8988T (cell line): ENCODE data around the gene GALR2.
"Not testable (repeated sequence)": the region's sequence is repeated elsewhere in the genome, so short reads cannot be mapped to it uniquely, and the experiment has no call there.

Experiments
- DNase-seq: peaks from one replicate; pipeline ENCODE4 v3.0.0; 2011

GALR2 gene

DNA sequence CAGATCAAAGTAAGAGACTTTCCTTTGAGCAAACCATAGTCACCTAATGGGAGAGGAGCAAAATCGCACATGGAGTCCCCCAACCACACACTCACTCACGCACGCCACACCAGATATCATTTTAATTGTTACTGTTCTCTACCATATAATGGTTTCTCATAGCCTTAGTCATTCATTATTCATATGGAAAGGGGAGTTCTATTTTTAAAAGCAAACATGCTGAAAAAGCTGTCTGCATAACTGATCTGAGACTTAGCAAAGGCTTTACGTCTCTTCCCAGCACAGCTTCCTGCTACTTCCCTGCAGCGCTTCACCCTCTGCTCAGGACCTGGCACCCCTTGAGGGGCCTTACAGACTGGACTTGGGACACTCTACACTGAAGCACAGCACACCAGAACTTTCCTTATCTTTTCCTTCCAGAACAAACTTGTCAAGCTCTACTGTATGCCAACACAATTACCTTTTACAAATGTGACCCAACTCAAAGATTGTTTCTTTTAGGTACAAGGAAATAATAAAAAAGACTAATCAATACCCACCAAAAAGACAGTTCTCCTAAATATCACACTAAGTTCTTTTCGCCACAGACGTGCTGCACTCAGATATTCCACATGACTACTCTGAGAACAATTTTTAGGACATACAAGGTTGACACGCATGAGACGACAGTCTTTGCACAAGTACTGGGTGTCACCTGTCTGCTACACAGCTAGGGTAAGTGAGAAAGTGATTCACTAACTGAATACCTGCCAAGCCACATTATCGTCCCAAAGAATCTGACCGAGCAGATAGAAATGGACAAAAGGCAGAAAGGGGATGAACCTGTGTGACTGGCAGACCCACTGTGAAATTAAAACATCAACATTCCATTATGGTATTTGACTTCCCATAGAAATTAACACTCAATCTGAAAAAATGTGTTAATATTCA lies 23.8 kb upstream of the GALR2 start:
- no peak for DNase-seq

DNA sequence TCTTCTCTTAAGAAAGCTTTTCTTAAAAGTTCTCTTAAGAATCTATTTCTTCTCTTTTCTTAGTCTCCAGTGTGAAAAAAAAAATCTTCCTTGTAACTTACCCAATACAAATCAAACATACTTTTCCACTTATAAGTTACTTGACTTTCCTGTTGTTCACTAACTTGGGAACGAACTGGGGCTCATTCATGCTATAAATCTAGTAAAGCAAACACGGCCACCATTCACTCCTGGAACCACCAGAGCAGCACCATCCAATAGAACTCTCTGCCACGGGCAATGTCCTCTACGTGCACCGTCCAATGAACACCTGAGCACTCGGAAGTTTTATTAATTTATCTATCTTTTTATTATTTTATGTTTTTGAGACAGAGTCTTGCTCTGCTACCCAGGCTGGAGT lies 23.0 kb upstream of the GALR2 start:
- DNase-seq, result no peak

DNA sequence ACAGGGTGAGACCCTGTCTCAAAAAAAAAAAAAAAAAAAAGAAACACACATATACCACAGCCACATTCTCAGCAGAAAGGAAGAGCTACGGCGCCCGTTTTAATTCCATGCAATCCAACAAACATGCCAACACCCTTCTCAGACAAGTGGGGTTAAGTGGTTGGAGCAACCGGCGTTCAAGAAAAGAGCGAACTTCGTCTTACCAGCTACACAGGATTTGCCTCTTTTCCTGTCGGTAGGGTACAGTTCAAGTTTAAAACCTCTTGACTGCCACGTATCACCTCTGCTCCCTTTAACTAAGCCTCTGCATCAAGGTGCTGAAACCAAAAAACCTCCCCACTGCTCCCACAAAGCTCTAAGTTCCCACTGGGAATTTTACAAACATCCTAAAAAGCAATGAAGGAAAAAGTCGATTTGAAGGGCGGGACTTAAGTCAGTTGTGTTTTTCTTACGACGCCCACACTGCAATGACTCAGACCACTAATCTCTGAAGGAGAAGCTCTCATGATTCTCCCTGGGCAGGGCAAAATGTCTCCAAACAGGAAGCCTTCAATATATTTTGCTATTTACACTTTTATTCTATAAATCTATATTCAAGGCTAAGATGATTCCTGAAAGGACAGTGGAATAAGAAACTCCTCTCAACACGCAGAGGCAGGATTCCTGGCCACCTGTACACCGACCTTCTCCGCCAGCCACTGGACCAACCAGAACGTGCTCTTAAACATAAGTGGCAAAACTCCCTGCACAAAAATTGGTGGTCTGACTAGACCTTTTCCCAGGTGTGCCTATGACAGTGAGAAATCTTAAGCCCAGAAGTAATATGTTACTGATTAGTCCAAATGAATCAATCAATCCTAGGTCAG lies 21.1 kb upstream of the GALR2 start:
- DNase-seq, result no peak

DNA sequence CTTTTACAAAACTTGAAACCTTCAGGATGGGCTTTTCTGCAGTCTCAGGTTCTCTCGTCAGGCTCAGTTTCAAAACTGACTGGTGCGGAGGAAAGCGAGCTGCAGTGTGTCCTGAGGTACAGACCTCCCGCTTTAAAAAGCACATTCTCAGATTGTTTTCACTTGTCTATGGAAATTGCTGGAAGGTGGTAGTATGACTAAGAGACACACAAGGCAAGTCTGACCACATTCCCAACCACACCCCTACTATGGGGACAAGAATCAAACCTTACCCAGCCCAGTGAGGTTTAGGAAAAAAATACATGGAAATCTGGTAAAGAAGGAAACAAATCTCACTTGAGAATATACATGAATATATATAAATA lies 20.5 kb upstream of the GALR2 start:
- DNase-seq, result no peak

DNA sequence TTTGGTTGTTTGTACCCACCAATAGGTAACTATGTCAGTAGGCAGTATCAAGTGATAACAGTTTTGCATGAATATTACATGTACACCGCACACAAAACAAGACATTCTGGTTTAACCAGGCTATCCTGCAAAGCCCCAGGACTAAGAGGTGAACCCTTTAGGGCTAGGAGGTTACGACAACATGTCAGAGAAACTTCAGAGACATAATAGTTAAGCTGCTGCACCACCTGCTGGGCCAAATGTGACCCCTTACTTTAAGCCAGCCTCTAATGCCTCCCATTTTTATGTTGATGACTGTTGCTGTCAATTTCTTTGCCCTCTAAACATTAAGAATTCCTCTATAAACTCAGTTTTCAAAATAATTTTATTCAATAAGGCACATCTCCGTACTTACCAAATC lies 17.7 kb upstream of the GALR2 start:
- DNase-seq, result no peak

DNA sequence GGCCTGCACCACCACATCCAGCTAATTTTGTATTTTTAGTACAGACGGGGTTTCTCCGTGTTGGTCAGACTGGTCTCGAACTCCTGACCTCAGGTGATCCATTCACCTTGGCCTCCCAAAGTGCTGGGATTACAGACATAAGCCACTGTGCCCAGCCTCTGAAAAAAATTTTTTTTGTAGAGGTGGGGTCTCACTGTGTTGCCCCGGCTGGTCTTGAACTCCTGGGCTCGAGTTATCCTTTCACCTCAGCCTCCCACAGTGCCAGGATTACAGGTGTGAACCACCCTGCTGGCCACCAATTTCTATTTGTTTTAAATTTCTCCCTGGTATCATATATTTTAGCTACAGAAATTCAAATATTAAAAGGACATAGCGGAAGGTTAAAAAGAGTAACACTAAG lies 16.3 kb upstream of the GALR2 start:
- not testable (repeated sequence) for DNase-seq

DNA sequence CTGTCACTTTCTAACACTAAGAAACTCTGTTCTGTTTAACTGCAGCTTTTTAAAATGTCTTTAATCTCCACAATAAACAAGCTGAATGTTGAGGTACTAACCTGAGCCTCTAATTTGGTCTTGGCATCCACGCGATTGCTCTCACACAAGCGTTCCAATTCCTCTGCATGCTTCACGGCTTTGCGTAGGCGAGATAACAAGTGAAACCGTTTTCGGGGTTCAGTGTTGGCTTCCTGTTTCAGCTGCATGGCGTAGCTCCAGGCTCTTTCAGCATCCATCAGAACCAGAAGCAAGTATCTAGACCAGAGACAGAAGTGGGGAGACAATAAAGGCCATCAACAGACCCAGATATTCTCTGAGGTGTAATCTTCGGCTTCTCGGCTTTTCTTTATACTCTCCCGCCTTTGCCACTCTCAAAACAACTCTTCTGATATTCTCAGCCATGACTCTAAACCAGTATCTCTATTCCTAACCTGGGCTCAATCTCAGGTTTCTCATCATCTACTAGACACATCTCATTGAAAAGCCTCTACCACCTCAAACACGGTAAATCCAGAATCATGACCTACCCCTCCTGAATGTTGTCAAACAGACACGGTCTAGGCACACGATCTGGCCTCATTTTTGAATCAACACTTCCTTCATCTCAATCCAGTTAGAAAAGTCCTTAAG lies 10.6 kb upstream of the GALR2 start:
- DNase-seq, result no peak

DNA sequence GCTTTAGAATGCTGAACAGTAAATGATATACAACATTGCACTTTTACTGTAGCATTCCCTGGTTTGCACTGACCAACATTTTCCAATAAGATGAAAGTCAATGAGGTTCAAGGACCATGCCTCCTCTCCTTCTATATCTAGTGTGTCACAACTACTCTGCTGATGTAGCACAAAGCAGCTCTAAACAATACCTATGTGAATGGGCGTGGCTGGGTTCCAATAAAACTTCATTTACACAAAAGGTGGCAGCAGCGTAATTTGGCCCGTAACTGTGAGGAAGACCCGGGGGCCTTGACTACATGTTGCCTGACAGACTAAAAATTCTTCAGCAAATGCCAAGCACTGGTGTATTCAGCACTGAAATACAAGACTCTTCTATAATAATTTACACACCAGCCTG lies 8.8 kb upstream of the GALR2 start:
- no peak for DNase-seq

DNA sequence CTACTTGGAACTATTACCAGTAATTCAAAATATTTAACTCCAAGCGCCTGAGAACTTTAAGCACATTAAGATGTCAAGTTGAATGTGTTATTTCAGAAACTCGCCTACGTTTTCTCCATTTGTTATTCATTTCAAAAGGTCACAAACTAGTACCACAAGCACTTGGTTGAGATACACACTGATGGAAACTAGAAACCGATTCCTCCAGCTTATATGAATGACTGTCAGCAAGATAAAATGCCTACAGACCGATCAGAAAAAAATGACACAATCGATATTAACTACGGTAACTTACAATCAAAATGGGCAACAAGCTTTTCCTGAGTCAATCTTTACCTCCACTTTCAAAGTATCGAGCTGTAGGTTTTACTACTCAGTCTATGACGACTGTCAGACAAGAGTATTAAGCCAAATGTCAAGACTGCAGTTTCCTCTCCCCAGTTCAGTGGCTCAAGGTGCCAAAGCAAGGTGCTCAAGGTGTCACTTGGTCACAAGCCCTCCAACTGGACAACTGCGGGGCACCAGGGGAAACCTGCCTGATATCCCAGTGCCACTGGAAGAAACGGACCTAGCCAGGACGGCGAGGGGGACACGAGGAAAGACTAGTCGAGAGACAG lies 2.9 kb upstream of the GALR2 start:
- DNase-seq, result no peak

DNA sequence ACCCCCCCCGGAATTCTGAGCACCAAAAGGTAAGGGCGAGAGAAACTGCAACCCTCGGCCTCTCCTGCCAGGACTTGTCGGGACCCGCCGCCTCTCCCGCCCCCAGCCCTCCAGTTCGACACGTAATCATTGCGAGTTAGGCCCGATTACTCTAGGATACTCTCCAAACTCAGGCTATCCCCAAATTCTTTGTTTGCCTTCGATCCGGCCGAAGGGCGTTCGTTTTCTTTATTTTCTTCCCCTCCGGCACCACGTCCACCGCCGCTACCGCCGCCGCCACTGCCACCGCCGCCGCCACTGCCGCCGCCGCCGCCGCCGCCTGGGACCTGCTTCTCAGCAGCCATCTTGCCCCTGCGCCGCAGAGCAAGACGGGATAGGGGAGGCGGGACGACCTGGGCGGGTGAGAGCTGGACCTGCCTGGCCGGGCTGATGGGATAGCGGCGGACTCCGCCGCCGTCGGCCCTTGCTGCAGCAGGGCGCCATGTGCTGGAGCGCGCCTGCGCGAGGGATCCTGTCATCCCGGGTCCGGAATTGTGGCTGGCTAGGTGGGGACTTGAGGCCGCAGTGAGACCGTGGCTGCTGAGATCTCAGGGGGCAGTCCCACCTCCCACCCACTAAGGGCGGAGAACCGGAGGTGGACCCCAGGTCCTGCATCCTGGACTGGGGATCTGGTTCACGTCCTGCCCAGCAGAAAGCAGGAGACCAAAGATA lies 2.3 kb upstream of the GALR2 start, which contains the start of gene SRP68:
Gene SRP68 (minus strand): TSS at position 370 of the 711 bp plus-strand sequence. CDS start 26 bp downstream, at position 344.
- peak; percentile 88 for DNase-seq

DNA sequence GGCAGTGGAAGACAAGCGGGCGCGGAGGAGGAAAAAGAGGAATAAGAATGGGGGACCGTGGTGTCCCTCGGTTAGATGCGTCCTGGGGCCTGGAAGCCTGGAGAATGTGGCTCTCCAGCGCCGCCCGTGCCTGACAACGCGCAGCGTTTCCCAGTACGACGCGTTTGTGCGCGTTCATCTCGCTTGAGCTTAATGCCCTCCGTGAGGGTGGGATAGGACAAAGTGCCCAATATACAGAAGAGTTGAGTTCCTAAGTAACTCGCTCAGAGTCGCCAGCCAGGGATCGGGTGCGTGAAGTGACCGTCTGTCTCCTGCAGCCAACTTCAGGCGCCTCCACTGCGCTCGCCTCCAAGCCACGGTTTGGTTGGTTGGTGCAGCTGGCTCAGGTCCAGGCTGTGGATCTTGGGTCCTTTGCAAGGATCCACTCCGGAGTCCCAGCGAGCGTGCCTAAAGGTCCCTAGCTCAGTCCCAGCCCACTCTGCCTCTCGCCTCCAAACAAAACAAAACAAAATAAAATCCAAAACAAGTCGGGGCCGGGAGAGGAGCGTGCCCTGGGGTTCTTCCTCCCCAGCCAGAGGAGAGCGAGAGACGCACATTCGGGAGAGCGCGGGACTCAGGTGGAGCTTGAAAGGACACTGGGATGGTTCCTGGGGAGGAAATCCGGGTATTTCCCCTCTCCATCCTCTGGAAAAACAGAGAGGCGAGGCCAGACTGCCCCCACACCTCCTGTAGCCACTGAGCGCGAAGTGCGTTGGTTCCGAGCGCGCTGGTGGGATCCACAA lies 974 bp downstream of the GALR2 start:
- no peak for DNase-seq

DNA sequence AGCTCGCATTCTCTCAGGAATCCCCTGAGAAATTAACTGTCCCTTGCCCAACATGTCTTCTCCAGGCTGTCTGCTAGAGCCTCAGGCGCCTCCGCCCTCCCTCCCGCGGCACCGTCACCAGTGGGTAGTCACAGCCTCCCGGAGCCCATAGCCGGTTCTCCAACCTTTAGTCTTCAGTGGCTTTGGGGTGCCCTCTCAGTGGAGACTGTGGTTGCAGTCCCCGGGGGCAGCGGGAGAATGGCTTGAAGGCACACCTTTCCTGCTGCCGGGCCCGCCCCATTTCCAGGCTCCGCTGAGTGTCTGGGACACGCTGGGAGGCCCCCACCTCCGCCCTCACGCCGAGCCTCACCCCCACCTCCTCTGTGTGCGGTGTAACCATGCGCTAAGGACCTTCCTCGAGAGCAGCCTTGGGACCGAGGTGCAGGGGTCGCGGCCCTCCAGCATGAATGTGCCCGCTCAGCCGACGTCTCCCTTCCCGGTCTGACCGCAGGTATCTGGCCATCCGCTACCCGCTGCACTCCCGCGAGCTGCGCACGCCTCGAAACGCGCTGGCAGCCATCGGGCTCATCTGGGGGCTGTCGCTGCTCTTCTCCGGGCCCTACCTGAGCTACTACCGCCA lies 1.7 kb downstream of the GALR2 start:
- no peak for DNase-seq

DNA sequence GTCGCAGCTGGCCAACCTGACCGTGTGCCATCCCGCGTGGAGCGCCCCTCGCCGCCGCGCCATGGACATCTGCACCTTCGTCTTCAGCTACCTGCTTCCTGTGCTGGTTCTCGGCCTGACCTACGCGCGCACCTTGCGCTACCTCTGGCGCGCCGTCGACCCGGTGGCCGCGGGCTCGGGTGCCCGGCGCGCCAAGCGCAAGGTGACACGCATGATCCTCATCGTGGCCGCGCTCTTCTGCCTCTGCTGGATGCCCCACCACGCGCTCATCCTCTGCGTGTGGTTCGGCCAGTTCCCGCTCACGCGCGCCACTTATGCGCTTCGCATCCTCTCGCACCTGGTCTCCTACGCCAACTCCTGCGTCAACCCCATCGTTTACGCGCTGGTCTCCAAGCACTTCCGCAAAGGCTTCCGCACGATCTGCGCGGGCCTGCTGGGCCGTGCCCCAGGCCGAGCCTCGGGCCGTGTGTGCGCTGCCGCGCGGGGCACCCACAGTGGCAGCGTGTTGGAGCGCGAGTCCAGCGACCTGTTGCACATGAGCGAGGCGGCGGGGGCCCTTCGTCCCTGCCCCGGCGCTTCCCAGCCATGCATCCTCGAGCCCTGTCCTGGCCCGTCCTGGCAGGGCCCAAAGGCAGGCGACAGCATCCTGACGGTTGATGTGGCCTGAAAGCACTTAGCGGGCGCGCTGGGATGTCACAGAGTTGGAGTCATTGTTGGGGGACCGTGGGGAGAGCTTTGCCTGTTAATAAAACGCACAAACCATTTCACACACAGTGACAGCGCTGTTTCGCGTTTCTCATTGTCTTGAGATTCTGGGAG lies 2.4 kb downstream of the GALR2 start:
- no peak for DNase-seq

DNA sequence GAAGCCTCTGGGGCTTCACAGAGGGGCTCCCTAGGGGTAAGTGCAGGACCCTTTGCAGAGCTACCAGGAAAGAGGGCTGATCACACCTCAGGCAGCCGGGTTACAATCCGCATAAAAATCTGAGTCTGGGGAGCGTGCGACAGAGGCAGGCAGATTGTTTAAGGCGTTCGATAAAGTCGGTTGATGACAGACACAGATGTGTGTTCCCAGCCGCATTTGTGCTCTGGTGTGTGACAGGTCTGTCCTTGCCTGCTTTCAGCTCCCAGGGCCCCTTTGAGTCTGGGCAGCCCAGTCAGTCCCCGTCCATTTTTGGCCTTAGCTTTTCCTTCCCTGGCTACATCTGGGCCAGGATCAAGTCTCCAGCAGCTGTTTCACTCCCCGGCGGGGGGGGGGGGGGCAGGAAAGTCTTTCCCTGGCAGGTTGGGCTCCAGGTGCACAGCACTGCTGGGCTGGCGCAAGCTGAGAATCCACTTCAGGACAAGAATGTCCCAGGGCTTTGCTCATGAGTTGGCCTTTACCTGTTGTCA lies 3.1 kb downstream of the GALR2 start:
- no peak for DNase-seq

DNA sequence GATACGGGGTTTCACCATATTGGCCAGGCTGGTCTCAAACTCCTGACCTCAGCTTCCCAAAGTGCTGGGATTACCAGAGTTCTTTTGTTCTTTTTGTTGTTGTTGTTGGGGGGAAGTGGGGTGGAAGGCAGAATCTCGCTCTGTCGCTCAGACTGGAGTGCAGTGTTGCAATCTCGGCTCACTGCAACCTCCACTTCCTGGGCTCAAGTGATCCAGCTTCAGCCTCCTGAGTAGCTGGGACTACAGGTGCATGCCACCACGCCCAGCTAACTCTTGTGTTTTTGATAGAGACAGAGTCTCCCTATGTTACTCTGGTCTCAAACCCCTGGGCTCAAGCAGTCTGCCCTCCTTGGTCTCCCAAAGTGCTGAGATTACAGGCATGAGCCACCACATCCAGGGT lies 3.8 kb downstream of the GALR2 start:
- DNase-seq, result not testable (repeated sequence)

DNA sequence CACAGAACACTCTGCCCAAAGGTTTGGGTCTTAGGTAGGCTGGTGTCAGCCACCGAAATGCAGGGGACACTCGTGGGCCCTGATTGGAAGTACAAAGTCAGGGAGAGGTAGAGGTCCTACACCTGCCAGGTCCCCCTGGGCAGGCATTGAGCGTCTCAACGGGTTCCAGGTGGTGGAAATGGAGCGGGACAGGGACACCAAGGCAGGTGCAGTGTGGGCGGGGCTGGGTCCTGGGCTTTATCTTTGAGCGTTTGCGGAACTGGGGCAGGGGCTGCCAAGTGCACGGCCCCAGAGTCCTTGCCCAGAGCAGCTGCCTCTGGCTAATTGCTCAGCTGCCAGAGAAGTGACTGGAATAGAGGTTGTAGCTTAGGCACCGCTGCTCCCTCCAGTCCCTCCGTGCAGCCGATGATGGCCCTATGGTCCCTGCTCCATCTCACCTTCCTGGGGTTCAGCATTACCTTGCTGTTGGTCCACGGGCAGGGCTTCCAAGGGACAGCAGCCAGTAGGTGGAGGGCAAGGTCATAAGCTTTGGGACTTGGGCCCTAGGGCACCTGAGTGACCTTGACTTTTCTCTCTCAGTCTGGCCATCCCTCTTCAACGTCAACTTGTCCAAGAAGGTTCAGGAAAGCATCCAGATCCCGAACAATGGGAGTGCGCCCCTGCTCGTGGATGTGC lies 4.4 kb downstream of the GALR2 start, which contains the start of gene ZACN:
Gene ZACN (plus strand): TSS at position 323 of the 675 bp plus-strand sequence. CDS start 83 bp downstream, at position 406.
- no peak for DNase-seq

DNA sequence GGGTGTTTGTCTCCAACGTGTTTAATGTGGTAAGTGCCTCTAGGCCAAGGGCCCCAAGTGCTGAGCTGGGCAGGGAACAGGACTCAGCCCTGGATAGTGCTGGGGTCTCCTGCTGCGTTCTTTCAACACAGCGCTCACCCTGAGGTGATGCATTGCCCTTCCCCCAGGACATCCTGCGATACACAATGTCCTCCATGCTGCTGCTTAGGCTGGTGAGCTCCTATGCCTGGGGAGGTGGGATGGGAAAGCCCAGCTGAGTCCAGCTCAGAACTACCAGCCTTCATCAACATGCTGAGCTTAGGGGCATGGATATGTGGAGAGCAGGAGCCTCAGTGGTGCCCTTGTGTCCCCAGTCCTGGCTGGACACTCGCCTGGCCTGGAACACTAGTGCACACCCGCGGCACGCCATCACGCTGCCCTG lies 5.0 kb downstream of the GALR2 start:
- no peak for DNase-seq

DNA sequence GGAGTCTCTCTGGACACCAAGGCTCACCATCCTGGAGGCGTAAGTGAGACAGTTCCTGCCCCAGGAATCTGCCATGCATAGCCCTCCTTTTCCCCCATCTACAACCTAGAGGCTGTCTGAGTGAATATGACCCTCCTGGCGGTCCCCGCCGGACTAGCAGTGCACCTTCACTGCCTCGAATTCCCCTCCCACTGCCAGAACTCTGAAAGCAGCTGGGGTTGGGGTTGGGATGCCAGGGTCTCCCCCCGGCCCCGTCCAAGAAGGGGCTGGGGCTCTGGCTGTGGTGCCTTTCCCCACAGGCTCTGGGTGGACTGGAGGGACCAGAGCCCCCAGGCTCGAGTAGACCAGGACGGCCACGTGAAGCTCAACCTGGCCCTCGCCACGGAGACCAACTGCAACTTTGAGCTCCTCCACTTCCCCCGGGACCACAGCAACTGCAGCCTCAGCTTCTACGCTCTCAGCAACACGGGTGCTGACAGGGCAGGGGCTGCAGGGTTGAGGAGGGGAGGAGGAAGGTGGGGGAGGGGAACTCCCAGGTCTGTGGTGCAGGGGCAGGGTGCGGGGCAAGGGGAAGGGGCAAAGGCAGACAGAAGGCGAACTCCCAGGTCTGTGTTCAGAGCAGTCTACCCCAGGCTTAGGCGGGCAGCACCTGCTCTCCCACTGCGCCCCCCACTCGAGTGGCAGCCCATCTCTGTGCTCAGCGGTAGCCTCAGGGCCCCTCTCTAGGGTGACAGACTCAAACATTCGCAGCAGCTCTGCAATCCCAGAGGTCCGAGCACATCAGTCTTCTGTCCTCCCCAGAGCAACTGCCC lies 5.6 kb downstream of the GALR2 start:
- DNase-seq, result no peak
